HCT116 (cell line): ENCODE data around the gene ASCC1. TPM values are rescaled to one million over a fixed set of nuclear protein-coding genes. Genes with fewer than 3 reads are reported as not detected.

Source experiments
- ATAC-seq: fragments of 200-7000 bp; cut with Tn5 transposase; 2 replicates; pipeline ENCODE4 v1.9.1; 2020; ENCODE audit warnings: mild to moderate bottlenecking, moderate library complexity
- BruUV-seq: library from RNA; stranded (reverse); fragments of 400-500 nt; replicated peaks from 2 replicates; lab custom pipeline; 2021; lab: Mats Ljungman, UMichigan
- CTCF ChIA-PET: fragments of 300-600 bp; sonication (Branson Sonifier 250); formaldehyde crosslinking; loops from one replicate; lab custom pipeline; 2021; ENCODE audit warnings: antibody characterized with exemption; lab: Charles Lee
- POLR2A ChIA-PET: fragments of 300-600, 350-600 bp; sonication (Branson Sonifier 250); formaldehyde crosslinking; loops from one replicate; lab custom pipeline; 2021; ENCODE audit warnings: antibody characterized with exemption; lab: Charles Lee
- RAD21 ChIA-PET, 2 experiments: fragments of 300-600 bp; sonication (Branson Sonifier 250); formaldehyde crosslinking; loops; one replicate each; lab custom pipeline; 2023; ENCODE audit warnings: low total read pairs in 2 of 2; ENCODE audit not compliant: uncharacterized antibody in 2 of 2, unreplicated experiment in 2 of 2, low non-redundant PET in 1 of 2; lab: Charles Lee
- DNase-seq: peaks from one replicate; pipeline ENCODE4 v3.0.0-alpha.2; 2010; ENCODE audit warnings: low read depth, low spot score
- H2AFZ ChIP-seq: fragments of 200-600 bp; shearing (Covaris generic), sonication (generic); 2 replicates; pipeline ENCODE4 v1.6.1; 2017; ENCODE audit warnings: low read depth, mixed run types, mixed read lengths, antibody characterized with exemption, low read length; ENCODE audit not compliant: poor library complexity, severe bottlenecking
- H3K27ac ChIP-seq: 2 replicates; pipeline ENCODE4 v1.5.1; 2012; ENCODE audit warnings: low read depth, low read length
- H3K27me3 ChIP-seq: fragments of 200-600 bp; sonication (generic); 2 replicates; pipeline ENCODE4 v1.6.1; 2016; ENCODE audit warnings: mixed run types, low read length, mixed read lengths; ENCODE audit not compliant: insufficient read depth
- H3K36me3 ChIP-seq, 2 experiments: fragments of 200-500 bp in 1 of 2; fragments of 200-600 bp in 1 of 2; sonication (Bioruptor generic) in 1 of 2; sonication (generic) in 1 of 2; 2 replicates each; pipeline versions ENCODE4 v1.5.1 to v1.6.1; 2014 to 2016; ENCODE audit warnings: low read length in 2 of 2, inconsistent platforms in 1 of 2, mixed read lengths in 1 of 2, mixed run types in 1 of 2; ENCODE audit not compliant: insufficient read depth in 2 of 2, control insufficient read depth in 1 of 2
- H3K4me1 ChIP-seq, 2 experiments: fragments of 200-600 bp in 1 of 2; sonication (generic) in 1 of 2; 2 replicates each; pipeline versions ENCODE4 v1.5.1 to v1.6.1; 2012 to 2017; ENCODE audit warnings: low read length in 2 of 2, inconsistent platforms in 1 of 2, mild to moderate bottlenecking in 1 of 2, mixed read lengths in 1 of 2, mixed run types in 1 of 2, moderate library complexity in 1 of 2; ENCODE audit not compliant: insufficient read depth in 2 of 2, control insufficient read depth in 1 of 2
- H3K4me2 ChIP-seq: fragments of 200-600 bp; sonication (generic); 2 replicates; pipeline ENCODE4 v1.6.1; 2017; ENCODE audit warnings: mixed run types, low read length, mixed read lengths
- H3K4me3 ChIP-seq, 2 experiments: fragments of 200-600 bp in 1 of 2; sonication (generic) in 1 of 2; replicated peaks in 1 of 2; 2 replicates each; pipeline ENCODE4 v1.5.1; 2011 to 2016; ENCODE audit warnings: low read length in 2 of 2, control low read depth in 1 of 2, low read depth in 1 of 2, mild to moderate bottlenecking in 1 of 2, mixed read lengths in 1 of 2, mixed run types in 1 of 2
- H3K79me2 ChIP-seq: fragments of 200-600 bp; sonication (generic); 2 replicates; pipeline ENCODE4 v1.6.1; 2017; ENCODE audit warnings: mild to moderate bottlenecking, mixed run types, low read length, moderate library complexity, mixed read lengths; ENCODE audit not compliant: insufficient read depth
- H3K9ac ChIP-seq: fragments of 200-600 bp; sonication (generic); 2 replicates; pipeline ENCODE4 v1.6.1; 2016; ENCODE audit warnings: low read length, mixed read lengths
- H3K9me2 ChIP-seq: fragments of 200-600 bp; sonication (generic), shearing (Covaris generic); 2 replicates; pipeline ENCODE4 v1.6.1; 2017; ENCODE audit warnings: mixed run types, mild to moderate bottlenecking, moderate library complexity; ENCODE audit not compliant: insufficient read depth
- H3K9me3 ChIP-seq, 2 experiments: fragments of 200-500 bp in 1 of 2; fragments of 200-600 bp in 1 of 2; sonication (Bioruptor generic) in 1 of 2; sonication (generic) in 1 of 2; 2 replicates each; pipeline ENCODE4 v1.6.1; 2014 to 2017; ENCODE audit warnings: low read length in 2 of 2, mixed read lengths in 2 of 2, inconsistent platforms in 1 of 2, low read depth in 1 of 2, mild to moderate bottlenecking in 1 of 2, mixed run types in 1 of 2, moderate library complexity in 1 of 2; ENCODE audit not compliant: control insufficient read depth in 1 of 2, insufficient read depth in 1 of 2
- H4K20me1 ChIP-seq: fragments of 200-600 bp; sonication (generic), shearing (Covaris generic); 2 replicates; pipeline ENCODE4 v1.6.1; 2017; ENCODE audit warnings: mixed run types, mild to moderate bottlenecking, moderate library complexity; ENCODE audit not compliant: insufficient read depth
- CBX3 ChIP-seq: IDR thresholded peaks from 2 replicates; pipeline ENCODE4 v1.6.1; 2012; ENCODE audit warnings: low read depth
- EGR1 ChIP-seq: IDR thresholded peaks from 2 replicates; pipeline ENCODE4 v1.6.1; 2012; ENCODE audit warnings: low read depth
- JUND ChIP-seq: IDR thresholded peaks from 2 replicates; pipeline ENCODE4 v1.6.1; 2012
- POLR2A ChIP-seq: IDR thresholded peaks from 2 replicates; pipeline ENCODE4 v1.7.0; 2011; ENCODE audit warnings: borderline replicate concordance; ENCODE audit not compliant: insufficient read depth, insufficient read length; ENCODE audit errors: extremely low read depth
- POLR2AphosphoS5 ChIP-seq: IDR thresholded peaks from 2 replicates; pipeline ENCODE4 v1.6.1; 2011; ENCODE audit warnings: mild to moderate bottlenecking, low read depth, low read length, moderate library complexity
- RAD21 ChIP-seq: IDR thresholded peaks from 2 replicates; pipeline ENCODE4 v1.6.1; 2012; ENCODE audit warnings: low read depth, mild to moderate bottlenecking
- SRF ChIP-seq: IDR thresholded peaks from 2 replicates; pipeline ENCODE4 v1.6.1; 2012; ENCODE audit warnings: low read depth
- YY1 ChIP-seq: IDR thresholded peaks from 2 replicates; pipeline ENCODE4 v1.6.1; 2011; ENCODE audit warnings: low read length, low read depth, moderate library complexity, mild to moderate bottlenecking; ENCODE audit not compliant: insufficient replicate concordance; ENCODE audit errors: extremely low read depth
- ZFX ChIP-seq: fragments of 450-650 bp; IDR thresholded peaks from 2 replicates; pipeline ENCODE4 v1.6.1; 2017
- intact Hi-C: fragments of 100-400 bp; cut with micrococcal nuclease; formaldehyde crosslinking; loops from 2 replicates; pipeline ENCODE4 v1.10.0; 2022
- total RNA-seq: library from RNA; stranded (reverse); gene quantifications from one replicate; pipeline ENCODE4 v1.2.1, GENCODE V29; 2021; ENCODE audit not compliant: unreplicated experiment
- TF ChIP-seq, protein P1 (sequence below), 3 experiments: fragments of 200-600 bp in 1 of 3; sonication (generic) in 1 of 3; IDR thresholded peaks in 2 of 3; conservative IDR thresholded peaks in 1 of 3; 2 replicates each; pipeline ENCODE4 v1.5.1; 2012 to 2017; ENCODE audit warnings: low read depth in 2 of 3, low read length in 2 of 3, antibody characterized with exemption in 1 of 3, borderline replicate concordance in 1 of 3, control low read depth in 1 of 3, mild to moderate bottlenecking in 1 of 3, mixed read lengths in 1 of 3, mixed run types in 1 of 3, moderate library complexity in 1 of 3; ENCODE audit not compliant: insufficient read depth in 1 of 3
- TF ChIP-seq, protein P2 (sequence below): IDR thresholded peaks from 2 replicates; pipeline ENCODE4 v1.6.1; 2012
- TF ChIP-seq, protein P3 (sequence below): IDR thresholded peaks from 2 replicates; pipeline ENCODE4 v1.6.1; 2012; ENCODE audit warnings: low read depth
- TF ChIP-seq, protein P4 (sequence below): IDR thresholded peaks from 2 replicates; pipeline ENCODE4 v1.6.1; 2012

The ASCC1 gene
- total RNA-seq, 1 experiment from 2014 or later: 34.5 TPM

DNA sequence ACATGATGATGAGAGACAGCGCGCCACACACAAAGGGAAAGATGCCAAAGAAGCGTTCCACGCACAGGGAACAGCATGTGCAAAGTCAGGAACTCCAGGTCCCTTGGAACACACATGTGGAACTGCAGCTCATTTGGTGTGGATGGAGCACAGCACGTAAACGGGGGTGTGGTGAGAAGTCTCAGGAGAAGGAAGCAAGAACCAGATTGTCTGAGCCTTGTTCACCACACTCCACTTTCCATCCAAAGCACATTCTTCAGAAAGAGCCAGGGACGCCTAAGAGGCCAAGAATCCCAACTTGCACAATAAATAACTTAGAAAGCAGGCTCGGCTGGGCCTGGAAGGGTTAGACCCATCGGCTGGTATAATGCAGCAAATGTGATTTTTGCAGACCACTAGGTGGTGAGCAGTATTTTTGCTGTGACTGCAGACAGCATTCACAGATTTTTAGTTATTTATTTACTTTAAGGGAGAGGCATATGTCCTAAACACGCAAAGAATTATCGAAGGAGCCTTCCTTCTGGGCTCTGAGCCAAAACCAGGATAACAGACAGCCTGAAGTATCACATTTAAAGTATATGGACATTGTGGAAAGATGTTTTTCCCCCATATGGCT, 27.9 kb upstream of the ASCC1 start:
- Histone ChIP-seq H3K27ac (no peak overlapping the region), H3K4me1 (peaks cover 28 to 30% of the 10 kb centered on the region in 2 experiments), H3K4me3 (no peak overlapping the region), H3K36me3 (no peaks in the 10 kb centered on the region), H3K79me2 (no peaks in the 10 kb centered on the region), H3K9me2 (no peaks in the 10 kb centered on the region), H3K27me3 (no peaks in the 10 kb centered on the region), H2AFZ (no peak overlapping the region), H4K20me1 (no peaks in the 10 kb centered on the region), H3K4me2 (no peak overlapping the region), H3K9ac (no peak overlapping the region), H3K9me3 (no peaks in the 10 kb centered on the region)
- ATAC-seq: no peak
- intact Hi-C loops: no loop called here
- ChIA-PET POLR2A (no interaction called here), CTCF (no interaction called here), RAD21 (no interaction called here)
- DNase-seq: no peak
- TF ChIP-seq, protein P1, sequence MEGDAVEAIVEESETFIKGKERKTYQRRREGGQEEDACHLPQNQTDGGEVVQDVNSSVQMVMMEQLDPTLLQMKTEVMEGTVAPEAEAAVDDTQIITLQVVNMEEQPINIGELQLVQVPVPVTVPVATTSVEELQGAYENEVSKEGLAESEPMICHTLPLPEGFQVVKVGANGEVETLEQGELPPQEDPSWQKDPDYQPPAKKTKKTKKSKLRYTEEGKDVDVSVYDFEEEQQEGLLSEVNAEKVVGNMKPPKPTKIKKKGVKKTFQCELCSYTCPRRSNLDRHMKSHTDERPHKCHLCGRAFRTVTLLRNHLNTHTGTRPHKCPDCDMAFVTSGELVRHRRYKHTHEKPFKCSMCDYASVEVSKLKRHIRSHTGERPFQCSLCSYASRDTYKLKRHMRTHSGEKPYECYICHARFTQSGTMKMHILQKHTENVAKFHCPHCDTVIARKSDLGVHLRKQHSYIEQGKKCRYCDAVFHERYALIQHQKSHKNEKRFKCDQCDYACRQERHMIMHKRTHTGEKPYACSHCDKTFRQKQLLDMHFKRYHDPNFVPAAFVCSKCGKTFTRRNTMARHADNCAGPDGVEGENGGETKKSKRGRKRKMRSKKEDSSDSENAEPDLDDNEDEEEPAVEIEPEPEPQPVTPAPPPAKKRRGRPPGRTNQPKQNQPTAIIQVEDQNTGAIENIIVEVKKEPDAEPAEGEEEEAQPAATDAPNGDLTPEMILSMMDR (IDR thresholded peaks at IDR 0.05 in 2 of 3, conservative IDR thresholded peaks at IDR 0.05 in 1 of 3; ENCODE audit: borderline replicate concordance in 1 of 3, insufficient read depth in 1 of 3, low read depth in 2 of 3, low read length in 2 of 3): 0 out of 6 replicates have a peak, but pooled peaks of 2 of the 3 experiments have one; percentile 11 to 15
- TF ChIP-seq CBX3 (peak; percentile 26; the same call in 1 of the 2 replicates), EGR1 (no peak), POLR2A (no peak), JUND (no peak), RAD21 (peak; percentile 32; the same call in 1 of the 2 replicates), SRF (no peak), POLR2AphosphoS5 (no peak), ZFX (no peak), YY1 (no peak)
- TF ChIP-seq, protein P2, sequence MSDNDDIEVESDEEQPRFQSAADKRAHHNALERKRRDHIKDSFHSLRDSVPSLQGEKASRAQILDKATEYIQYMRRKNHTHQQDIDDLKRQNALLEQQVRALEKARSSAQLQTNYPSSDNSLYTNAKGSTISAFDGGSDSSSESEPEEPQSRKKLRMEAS: no peak
- TF ChIP-seq, protein P3, sequence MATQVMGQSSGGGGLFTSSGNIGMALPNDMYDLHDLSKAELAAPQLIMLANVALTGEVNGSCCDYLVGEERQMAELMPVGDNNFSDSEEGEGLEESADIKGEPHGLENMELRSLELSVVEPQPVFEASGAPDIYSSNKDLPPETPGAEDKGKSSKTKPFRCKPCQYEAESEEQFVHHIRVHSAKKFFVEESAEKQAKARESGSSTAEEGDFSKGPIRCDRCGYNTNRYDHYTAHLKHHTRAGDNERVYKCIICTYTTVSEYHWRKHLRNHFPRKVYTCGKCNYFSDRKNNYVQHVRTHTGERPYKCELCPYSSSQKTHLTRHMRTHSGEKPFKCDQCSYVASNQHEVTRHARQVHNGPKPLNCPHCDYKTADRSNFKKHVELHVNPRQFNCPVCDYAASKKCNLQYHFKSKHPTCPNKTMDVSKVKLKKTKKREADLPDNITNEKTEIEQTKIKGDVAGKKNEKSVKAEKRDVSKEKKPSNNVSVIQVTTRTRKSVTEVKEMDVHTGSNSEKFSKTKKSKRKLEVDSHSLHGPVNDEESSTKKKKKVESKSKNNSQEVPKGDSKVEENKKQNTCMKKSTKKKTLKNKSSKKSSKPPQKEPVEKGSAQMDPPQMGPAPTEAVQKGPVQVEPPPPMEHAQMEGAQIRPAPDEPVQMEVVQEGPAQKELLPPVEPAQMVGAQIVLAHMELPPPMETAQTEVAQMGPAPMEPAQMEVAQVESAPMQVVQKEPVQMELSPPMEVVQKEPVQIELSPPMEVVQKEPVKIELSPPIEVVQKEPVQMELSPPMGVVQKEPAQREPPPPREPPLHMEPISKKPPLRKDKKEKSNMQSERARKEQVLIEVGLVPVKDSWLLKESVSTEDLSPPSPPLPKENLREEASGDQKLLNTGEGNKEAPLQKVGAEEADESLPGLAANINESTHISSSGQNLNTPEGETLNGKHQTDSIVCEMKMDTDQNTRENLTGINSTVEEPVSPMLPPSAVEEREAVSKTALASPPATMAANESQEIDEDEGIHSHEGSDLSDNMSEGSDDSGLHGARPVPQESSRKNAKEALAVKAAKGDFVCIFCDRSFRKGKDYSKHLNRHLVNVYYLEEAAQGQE: no peak
- TF ChIP-seq, protein P4, sequence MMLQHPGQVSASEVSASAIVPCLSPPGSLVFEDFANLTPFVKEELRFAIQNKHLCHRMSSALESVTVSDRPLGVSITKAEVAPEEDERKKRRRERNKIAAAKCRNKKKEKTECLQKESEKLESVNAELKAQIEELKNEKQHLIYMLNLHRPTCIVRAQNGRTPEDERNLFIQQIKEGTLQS: no peak
- no TSS peak for BruUV-seq
